SK-N-MC (cell line): ENCODE data around the gene NEDD4L.

Experiments used
- EZH2 ChIP-seq: fragments of 200-600 bp; sonication (generic); IDR thresholded peaks from one replicate; pipeline ENCODE4 v1.6.1; 2017; ENCODE audit warnings: antibody characterized with exemption
- POLR2AphosphoS5 ChIP-seq: IDR thresholded peaks from 2 replicates; pipeline ENCODE4 v1.6.1; 2012; ENCODE audit warnings: mild to moderate bottlenecking, low read depth, low read length, borderline replicate concordance

GRCh38 chr18:58232668-58233067 lies 188.6 kb downstream of the NEDD4L start:
- TF ChIP-seq EZH2 (no peak), POLR2AphosphoS5 (no peak)
